GM19238 (cell line): ENCODE data around the gene IFI27L2.

ENCODE experiments used
- DNase-seq: peaks from one replicate; pipeline ENCODE4 v3.0.0; 2011; ENCODE audit warnings: low spot score; ENCODE audit not compliant: insufficient read length

The IFI27L2 gene

DNA sequence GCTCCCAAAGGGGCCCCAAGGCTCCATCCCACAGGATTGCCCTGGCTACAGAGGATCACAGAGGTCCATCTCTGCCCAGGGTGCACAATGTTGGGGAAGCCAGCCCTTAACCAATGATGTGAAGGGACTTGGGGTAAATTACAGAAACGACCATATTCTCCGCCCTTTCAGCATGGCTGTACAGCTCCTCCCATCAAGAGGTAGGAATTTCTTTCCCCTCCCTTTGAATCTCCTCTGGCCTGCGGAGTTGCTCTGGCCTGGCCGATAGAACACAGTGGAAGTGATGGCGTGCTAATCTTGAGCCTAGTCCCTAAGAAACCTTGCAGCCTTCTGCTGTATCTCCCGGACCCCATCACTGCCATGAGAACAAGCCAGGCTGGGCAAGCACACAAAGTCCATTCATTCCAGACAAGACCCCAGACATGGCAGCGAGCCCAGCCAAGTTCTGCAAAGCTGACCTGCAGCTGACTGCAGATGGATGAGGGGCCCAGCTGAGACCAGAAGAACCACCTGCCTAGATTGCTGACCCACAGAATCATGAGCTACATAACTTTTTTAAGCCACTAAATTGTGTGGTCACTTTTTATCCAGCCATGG lies 25.8 kb downstream of the IFI27L2 start:
- no peak for DNase-seq

DNA sequence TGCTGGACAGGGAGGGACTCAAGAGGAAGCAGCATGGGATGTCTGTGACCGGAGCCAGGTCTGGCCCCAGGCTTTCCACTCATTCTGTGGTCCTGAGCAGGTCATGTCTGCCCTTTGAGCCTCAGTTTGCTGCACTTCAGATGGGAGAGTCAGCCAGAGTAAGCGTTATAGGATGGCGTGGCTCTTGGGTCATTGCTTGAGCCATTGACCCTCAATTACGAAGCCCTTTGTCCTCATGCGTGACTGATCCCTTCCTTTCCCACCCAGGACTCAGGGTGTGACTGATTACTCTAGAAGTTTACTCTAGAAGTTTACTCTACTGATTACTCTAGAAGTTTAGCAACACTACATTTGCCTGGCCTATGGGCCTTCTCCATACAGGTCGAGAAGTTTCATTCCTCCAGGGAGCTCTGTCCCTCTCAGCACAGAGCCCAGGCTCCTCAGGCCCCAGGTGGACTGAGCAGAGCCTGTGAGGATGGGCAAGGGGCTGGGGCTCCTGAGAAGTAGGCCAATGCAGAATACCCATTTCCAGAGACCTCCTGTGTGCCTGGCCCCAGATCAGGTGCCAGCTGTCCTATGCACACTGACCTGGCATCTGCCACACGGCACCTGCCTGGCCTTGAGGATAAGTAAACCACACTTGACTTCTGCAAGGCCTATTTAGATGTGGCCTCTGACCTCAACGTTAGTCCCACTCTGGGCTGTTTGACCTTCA lies 26.5 kb downstream of the IFI27L2 start:
- no peak for DNase-seq

DNA sequence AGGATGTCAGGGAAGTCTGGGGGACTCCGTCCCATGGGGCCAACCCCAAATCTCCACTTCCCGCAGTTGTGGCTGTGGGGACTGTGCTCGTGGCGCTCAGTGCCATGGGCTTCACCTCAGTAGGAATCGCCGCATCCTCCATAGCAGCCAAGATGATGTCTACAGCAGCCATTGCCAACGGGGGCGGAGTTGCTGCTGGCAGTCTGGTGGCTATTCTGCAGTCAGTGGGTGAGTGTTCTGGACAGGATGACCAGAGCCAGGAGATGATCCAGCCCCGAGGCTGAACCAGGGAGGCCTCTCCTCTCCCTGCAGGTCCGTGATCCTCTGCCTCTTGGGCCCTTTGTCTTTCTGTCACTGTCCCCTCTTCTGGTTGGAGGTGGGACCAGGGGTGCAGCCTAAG lies 27.7 kb downstream of the IFI27L2 start:
- no peak for DNase-seq

DNA sequence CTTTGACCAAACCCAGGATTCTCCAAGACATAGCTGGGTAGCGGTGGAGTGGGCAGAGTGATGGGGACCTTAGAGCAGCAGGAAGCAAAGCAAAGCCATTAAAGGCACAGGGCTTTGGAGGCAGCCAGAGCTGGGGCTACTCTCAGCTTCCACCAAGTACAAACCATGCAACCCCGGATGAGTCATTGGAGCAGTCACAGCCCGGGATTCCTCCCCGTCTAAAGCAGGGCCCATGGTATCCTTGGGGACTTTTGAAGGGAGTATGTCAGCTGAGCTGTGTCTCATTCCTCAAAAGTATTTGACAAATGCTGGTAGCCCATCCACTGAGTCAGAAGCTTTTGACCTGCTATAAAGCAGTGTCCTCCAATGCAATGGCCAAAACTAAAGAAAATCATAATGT lies 28.6 kb downstream of the IFI27L2 start:
- DNase-seq = no peak

DNA sequence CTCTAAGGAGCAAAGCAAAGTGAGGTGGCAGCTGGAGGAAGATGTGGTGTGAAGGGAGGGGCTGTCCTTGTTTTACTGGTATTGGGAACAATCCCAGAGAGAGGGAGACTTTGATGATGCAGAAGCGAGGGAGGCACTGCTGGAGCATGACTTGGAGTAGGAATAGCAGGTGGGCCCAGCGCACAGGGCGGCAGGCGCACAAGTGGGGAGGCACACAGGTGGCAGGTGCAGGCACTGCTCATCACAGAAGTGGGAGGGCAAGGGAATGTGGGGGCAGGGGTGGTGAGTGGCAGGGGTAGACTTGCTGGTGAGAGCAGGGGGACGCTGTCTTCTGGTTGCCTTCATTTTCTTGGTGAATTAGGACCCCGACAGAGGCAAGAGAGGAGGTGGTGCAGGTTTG lies 30.4 kb downstream of the IFI27L2 start:
- DNase-seq = no peak

DNA sequence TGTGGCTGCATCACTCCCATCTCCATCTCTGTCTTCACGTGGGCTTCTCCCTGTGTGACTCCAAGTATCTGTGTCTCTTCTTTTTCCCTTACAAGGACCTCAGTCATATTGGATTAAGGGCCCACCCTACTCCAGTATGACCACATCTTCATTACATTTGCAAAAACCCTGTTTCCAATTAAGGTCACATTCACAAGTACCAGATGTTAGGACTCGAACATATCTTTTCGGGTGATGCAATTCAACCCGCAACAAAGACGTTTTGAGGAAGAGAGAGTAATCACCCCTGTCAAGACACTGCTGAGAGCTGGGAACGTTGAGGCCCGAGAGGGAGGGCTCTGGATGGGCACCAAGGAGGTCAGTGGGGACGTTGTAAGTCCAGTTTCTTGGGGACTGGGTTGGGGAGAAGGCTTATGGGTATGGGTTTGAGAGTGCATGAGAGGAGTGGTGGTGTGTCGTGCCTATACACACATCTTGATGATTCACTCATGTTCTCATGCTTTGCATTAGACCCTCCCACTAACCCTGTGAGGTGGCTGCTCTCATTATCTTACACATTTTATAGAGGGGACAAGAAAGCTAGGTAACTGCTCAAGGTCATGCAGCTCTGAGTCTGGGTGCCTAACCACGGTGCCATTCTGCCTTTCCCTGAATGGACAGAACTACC lies 30.9 kb downstream of the IFI27L2 start:
- no peak for DNase-seq

DNA sequence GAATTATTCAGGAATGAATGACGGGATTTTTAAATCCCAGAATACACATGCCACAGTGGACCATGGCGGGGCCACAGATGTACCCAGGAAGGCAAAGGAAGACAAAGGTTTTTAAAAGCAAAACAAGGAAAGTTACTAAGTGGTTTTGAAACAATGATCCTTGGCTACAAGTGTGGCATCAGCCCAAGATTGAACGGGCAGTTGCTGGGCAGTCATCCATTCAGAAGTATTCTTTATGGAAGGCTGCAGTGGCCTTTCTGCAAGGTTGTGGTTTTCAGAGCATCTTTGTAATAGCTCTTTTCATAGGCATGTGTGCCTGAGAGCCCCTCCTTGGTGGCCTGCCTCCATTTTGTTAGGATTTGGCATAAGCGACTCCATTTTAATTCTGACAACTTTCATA lies 32.3 kb downstream of the IFI27L2 start:
- DNase-seq = no peak

DNA sequence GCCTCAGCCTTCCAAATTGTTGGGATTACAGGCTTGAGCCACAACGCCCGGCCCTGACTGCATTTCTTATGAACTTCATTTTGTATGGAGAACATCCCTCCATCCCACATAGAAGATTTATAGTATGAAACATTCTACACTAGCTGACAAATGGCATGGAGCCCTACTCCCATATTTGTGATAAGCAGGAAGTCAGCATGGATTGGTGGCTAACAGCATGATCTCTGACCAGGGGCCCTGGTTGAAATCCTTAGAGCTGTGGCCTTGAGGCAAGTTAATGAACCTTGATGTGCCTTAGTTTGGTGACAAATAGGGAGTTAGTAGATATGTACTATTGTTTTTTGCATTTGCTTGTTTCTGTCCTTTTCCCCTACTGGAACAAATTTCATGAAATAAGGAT lies 36.0 kb downstream of the IFI27L2 start:
- no peak for DNase-seq

DNA sequence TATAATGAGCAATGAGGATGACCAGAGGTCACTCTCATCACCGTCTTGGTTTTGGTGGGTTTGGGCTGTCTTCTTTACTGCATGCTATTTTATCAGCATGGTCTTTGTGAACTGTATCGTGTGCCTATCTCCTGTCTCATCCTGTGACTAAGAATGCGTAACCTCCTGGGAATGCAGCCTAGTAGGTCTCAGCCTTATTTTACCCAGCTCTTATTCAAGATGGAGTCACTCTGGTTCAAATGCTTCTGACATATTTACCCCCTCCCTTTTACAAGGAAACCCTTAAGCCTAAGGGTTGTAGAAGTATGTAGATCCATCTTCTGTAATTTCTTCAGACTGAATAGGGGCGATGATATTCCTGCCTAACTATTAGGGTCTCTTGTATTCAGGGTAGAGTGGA lies 39.9 kb downstream of the IFI27L2 start:
- no peak for DNase-seq

DNA sequence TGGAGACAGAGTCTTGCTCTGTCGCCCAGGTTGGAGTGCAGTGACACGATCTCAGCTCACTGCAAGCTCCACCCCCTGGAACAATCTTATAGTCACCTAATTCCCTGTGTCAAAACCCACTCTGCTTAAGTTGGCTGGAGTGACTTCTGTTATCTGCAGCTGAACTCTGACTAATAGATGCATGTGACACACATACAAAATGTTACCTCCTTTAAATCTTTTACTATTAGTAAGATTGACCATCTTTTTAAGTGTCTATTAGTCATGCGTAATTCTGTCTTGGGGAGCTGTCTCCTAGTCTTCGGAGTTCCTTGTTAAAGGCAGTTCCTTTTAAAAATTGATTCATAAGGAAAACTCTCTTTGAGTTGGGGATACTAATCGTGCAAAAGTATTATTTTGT lies 40.9 kb downstream of the IFI27L2 start:
- DNase-seq = no peak

DNA sequence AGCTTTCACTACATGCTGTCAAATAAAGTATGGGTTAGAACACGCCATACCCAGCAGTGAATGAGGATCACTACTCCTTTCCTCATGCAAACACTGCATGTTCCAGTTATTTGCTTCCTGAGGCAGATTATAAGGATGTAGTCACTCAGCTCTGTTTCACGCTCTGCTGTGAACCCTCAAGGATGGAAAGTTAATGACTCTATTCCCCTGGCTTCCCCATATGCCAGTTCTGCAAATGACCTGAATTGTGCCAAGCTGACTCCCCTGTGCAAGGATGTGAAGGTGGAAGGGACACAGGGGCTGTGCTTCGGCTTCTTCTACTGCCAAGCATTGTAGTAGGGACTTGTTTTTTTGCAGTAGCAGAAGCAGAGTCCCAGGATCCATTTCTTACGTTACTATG lies 41.5 kb downstream of the IFI27L2 start:
- no peak for DNase-seq

DNA sequence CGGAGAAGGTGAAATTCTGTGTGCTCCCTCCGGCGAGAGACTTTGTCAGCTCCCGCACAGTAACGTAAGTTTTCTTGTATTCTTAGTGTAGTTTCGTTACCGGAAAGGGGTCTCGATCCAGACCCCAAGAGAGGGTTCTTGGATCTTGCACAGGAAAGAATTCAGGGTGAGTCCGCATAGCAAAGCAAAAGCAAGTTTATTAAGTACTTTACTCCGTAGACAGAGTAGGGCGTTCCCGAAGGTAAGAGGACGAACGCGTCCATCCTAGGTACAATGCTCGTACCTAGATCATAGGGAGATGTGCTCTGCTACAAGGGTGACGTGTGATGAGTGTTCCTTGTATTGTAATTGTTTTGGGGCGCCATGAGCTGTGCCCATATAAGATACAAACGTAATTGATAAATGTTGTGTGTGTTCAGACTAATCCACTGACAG lies 48.0 kb downstream of the IFI27L2 start:
- DNase-seq = no peak

DNA sequence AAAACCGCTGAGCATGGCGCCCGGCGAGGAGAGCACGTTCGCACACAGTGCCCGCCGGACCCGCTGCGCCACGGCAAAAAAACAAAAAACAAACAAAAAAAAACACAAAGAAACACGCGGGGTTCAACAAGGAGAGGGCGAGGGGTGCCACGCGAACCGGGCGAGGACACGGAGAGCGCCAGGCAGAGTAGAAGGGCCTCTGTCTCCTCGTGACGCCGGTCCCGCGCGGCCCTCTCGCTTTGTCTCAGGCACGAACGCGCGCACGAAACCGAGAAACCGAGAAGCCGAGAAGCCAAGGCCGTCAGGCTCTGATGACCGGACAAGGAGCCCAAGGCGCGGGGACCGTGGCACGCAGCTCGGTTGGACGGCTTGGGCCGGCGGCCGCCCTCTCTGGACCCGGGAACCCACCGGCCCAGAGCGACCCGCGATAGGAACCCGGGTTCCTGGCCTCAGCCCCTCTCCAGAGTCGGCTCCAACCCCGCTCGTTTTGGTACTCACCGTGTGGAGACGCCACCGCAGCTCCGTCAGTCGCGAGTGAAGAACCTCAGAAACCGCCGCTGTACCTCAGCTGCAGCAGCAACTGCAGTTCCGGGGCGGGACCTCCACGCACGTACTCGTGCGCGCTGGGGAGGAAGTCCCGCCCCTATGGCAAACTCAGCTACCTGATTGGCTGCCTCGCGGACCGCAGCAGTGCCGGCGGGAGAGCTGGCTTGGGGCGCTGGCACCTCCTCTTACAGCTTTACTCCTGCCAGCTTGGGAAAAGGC lies 48.6 kb downstream of the IFI27L2 start, which contains the start of the genes DDX24 and IFI27L1:
Gene DDX24, minus strand, starts transcription at position 582 of the 765 bp plus-strand sequence. CDS start 1,460 bp downstream, outside the sequence.
Gene IFI27L1, plus strand, starts transcription at position 690 of the 765 bp plus-strand sequence. CDS start 15,628 bp downstream, outside the sequence.
- peak; percentile 94 for DNase-seq

DNA sequence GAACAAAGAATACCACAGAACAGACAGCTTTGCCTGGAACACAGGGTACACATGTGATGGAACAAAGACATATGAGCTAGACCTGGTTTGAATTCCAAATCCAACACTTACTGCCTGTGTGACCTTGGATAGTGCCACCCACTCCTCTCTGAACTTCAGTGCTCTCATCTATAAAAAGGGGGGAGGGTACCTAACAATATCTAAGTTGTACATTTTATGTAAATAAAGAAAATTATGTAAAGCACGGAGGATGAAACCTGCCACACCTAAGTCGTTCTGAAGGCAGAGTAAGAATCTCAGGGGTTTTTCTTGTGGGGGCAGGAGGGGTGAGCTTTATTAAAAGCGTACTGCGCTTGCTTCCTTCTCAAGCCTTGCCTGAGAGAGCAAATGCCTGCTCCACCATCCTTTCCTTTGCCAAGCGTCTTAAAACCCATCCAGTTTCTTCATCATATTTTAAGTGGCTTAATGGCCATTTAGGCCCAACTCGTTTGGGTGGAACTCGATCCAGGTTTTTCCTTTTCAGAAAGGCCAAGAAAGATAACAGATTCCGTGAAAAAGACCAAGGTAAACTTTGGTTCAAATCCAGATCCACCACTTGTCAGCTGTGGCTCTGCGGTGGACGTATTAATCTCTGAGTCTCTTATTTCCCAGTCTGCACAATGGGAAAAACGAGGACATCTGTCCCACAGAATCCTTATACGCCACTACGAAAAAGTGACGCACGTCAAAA lies 49.3 kb downstream of the IFI27L2 start:
- DNase-seq = no peak

DNA sequence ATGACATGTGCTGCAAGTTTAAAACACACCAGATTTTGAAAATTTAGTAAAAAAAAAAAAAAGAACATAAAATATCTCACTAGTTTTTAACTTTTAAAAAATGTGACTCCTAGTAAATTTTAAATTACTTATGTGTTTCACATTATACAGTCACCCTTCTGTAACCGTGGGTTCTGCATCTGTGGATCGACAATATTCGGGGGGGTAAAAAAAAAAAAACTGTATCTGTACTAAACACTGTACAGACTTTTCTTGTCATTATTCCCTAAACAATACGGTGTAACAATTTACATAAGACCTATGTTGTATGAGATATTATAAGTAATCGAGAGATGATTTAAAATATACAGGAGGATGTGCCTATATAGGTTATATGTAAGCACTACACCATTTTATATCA lies 51.6 kb downstream of the IFI27L2 start:
- no peak for DNase-seq
